K562 (cell line): ENCODE data around the gene ZNF165. TPM values are rescaled to one million over a fixed set of nuclear protein-coding genes. Genes with fewer than 3 reads are reported as not detected.

Experiments used
- CBFB ChIP-seq: sonication (generic); formaldehyde crosslinking; IDR thresholded peaks from 2 replicates; pipeline ENCODE4 v1.4.0; 2020; ENCODE audit warnings: mild to moderate bottlenecking, missing genetic modification reagents
- CTCF ChIP-seq, 3 experiments: IDR thresholded peaks in 2 of 3; conservative IDR thresholded peaks in 1 of 3; 2 replicates each; pipeline ENCODE4 v1.5.1; 2011 to 2012; ENCODE audit warnings: low read length in 3 of 3, mild to moderate bottlenecking in 3 of 3, control low read depth in 2 of 3, improper control_type of control experiment in 1 of 3, inconsistent platforms in 1 of 3, low read depth in 1 of 3, mixed read lengths in 1 of 3, moderate library complexity in 1 of 3; ENCODE audit not compliant: insufficient read depth in 2 of 3
- ESRRA ChIP-seq: fragments of 450-650 bp; IDR thresholded peaks from 2 replicates; pipeline ENCODE4 v1.6.1; 2014; ENCODE audit warnings: low read depth, mild to moderate bottlenecking, moderate library complexity, borderline replicate concordance
- HDAC6 ChIP-seq: IDR thresholded peaks from 2 replicates; pipeline ENCODE4 v1.6.1; 2012; ENCODE audit warnings: low read depth, mild to moderate bottlenecking, control low read depth, inconsistent platforms, low read length, moderate library complexity
- HMGN3 ChIP-seq: IDR thresholded peaks from 2 replicates; pipeline ENCODE4 v1.6.1; 2011; ENCODE audit warnings: borderline replicate concordance, low read depth, mild to moderate bottlenecking, mixed read lengths, low read length; ENCODE audit not compliant: insufficient read length; ENCODE audit errors: extremely low read depth
- KLF10 ChIP-seq: fragments of 250-450 bp; sonication (Bioruptor Pico); IDR thresholded peaks from 2 replicates; pipeline ENCODE4 v1.6.1; 2021; ENCODE audit warnings: matching md5 sums
- MCM3 ChIP-seq: fragments of 450-650 bp; IDR thresholded peaks from 2 replicates; pipeline ENCODE4 v1.6.1; 2016
- MLLT1 ChIP-seq, 2 experiments: fragments of 450-650 bp; IDR thresholded peaks; 2 replicates each; pipeline ENCODE4 v1.6.1; 2016
- MTA3 ChIP-seq: fragments of 450-650 bp; formaldehyde crosslinking; IDR thresholded peaks from 2 replicates; pipeline ENCODE4 v1.6.1; 2017; ENCODE audit warnings: mild to moderate bottlenecking, borderline replicate concordance
- NBN ChIP-seq: fragments of 450-650 bp; IDR thresholded peaks from 2 replicates; pipeline ENCODE4 v1.6.1; 2016; ENCODE audit warnings: low read depth, mild to moderate bottlenecking
- RCOR1 ChIP-seq, 2 experiments: IDR thresholded peaks; 2 replicates each; pipeline ENCODE4 v1.6.1; 2012; ENCODE audit warnings: low read depth in 2 of 2, low read length in 2 of 2, borderline replicate concordance in 1 of 2, improper control_type of control experiment in 1 of 2
- SETDB1 ChIP-seq: IDR thresholded peaks from one replicate; pipeline ENCODE4 v1.6.1; 2012; ENCODE audit warnings: low read length, control low read depth, inconsistent platforms
- TCF7 ChIP-seq: sonication (generic); IDR thresholded peaks from 2 replicates; pipeline ENCODE4 v1.6.1; 2016; ENCODE audit warnings: antibody characterized with exemption, borderline replicate concordance
- TRIM25 ChIP-seq: fragments of 450-650 bp; IDR thresholded peaks from 2 replicates; pipeline ENCODE4 v1.7.0; 2016; ENCODE audit warnings: borderline replicate concordance
- ZBED1 ChIP-seq: IDR thresholded peaks from 2 replicates; pipeline ENCODE4 v1.6.1; 2014
- ZBTB26 ChIP-seq: fragments of 450-650 bp; formaldehyde crosslinking; IDR thresholded peaks from 2 replicates; pipeline ENCODE4 v1.4.0; 2022; ENCODE audit warnings: missing genetic modification characterization
- ZNF707 ChIP-seq: fragments of 250-450 bp; sonication (Bioruptor Pico); conservative IDR thresholded peaks from 2 replicates; pipeline ENCODE4 v1.8.0; 2022; ENCODE audit warnings: inconsistent platforms, mild to moderate bottlenecking, moderate library complexity
- ZNF75A ChIP-seq: fragments of 450-650 bp; formaldehyde crosslinking; IDR thresholded peaks from 2 replicates; pipeline ENCODE4 v1.4.0; 2020; ENCODE audit warnings: mild to moderate bottlenecking
- ZSCAN29 ChIP-seq: fragments of 450-650 bp; IDR thresholded peaks from 2 replicates; pipeline ENCODE4 v1.6.1; 2017
- polyA plus RNA-seq, 8 experiments: library from polyadenylated mRNA; depleted of rRNA in 4 of 8; stranded (reverse) in 5 of 8; unstranded in 3 of 8; fragments of >200 nt; fragmentation: Nextera tagmentation in 2 of 8; fragmentation: Illumina TruSeq in 1 of 8; extraction: Ambion mirVana in 2 of 8; extraction: Trizol in 1 of 8; gene quantifications; 2 replicates each; pipeline versions ENCODE4 v1.2.1 to v1.2.3, GENCODE V29; 2011 to 2014; ENCODE audit warnings: inconsistent platforms in 1 of 8, missing spikeins in 1 of 8
- total RNA-seq, 7 experiments: library from RNA; depleted of rRNA in 6 of 7; stranded (reverse); fragments of >200 nt in 6 of 7; fragmentation: Illumina TruSeq in 2 of 7; extraction: Trizol in 2 of 7; gene quantifications; 2 replicates each; pipeline versions ENCODE4 v1.2.1 to v1.2.3, GENCODE V29; 2011 to 2021; ENCODE audit warnings: low replicate concordance in 1 of 7

Gene ZNF165
- total and polyA plus RNA-seq, 9 of the 15 experiments (the other 6 are each of a cell fraction or from before 2014, with no cell fraction given) = 0.82 to 3.6 (median 1.2) TPM

- TF ChIP-seq TRIM25 (no peak), HMGN3 (peak; percentile 76), KLF10 (CRISPR knock-in tag) (no peak), CTCF (IDR thresholded peaks at IDR 0.05 in 2 of 3, conservative IDR thresholded peaks at IDR 0.05 in 1 of 3; ENCODE audit: insufficient read depth in 2 of 3, low read depth in 1 of 3, low read length in 3 of 3) (no peak), NBN (peak; percentile 96; the same call in 1 of the 2 replicates), ESRRA (peak; percentile 92), TCF7 (peak; percentile 70; the same call in 1 of the 2 replicates), ZNF75A (CRISPR knock-in tag) (no peak), ZBTB26 (CRISPR knock-in tag) (no peak), ZNF707 (CRISPR knock-in tag) (no peak), RCOR1 (IDR thresholded peaks at IDR 0.05; ENCODE audit: borderline replicate concordance in 1 of 2, low read depth in 2 of 2, low read length in 2 of 2) (peak; percentile 77 to 93; a peak in 3 of 4 replicates), ZSCAN29 (no peak; the same call in 1 of the 2 replicates), CBFB (peak; percentile 92; the same call in 1 of the 2 replicates), SETDB1 (no peak), MTA3 (peak; percentile 97), MCM3 (no peak), HDAC6 (no peak), MLLT1 (IDR thresholded peaks at IDR 0.05) (peak; percentile 90), ZBED1 (no peak)
Measured at GRCh38 chr6:28136585-28137504, 56.5 kb downstream of the ZNF165 start (continued).
